Heart right ventricle (tissue), 16 donors: Measurements from ENCODE around the gene SCO1. TPM values are rescaled to one million over a fixed set of nuclear protein-coding genes. Genes with fewer than 3 reads are reported as not detected.
A peak's percentile ranks its signal among the peaks of the same experiment; 100 is the strongest.

Source experiments
- ATAC-seq, 8 donors: fragments of 200-7000 bp; cut with Tn5 transposase; one replicate each; pipeline ENCODE4 v1.9.1; 2020; ENCODE audit warnings: mild to moderate bottlenecking in 8 of 8, moderate library complexity in 8 of 8, moderate number of reproducible peaks in 1 of 8
- DNase-seq, 2 donors: peaks; one replicate each; pipeline ENCODE4 v3.0.0-alpha.2; 2020
- H3K27ac ChIP-seq, 10 donors: fragments of 200-600 bp; sonication (generic) in 2 of 10; one replicate each; pipeline versions ENCODE4 v1.5.0 to v1.8.0; 2020 to 2022; ENCODE audit warnings: mild to moderate bottlenecking in 3 of 10
- H3K27me3 ChIP-seq, 7 donors: fragments of 200-600 bp; one replicate each; pipeline ENCODE4 v1.8.0; 2021 to 2022; ENCODE audit warnings: mild to moderate bottlenecking in 2 of 7
- H3K36me3 ChIP-seq, 9 donors: fragments of 200-600 bp; sonication (generic) in 1 of 9; one replicate each; pipeline versions ENCODE4 v1.5.0 to v1.8.0; 2020 to 2022; ENCODE audit warnings: mild to moderate bottlenecking in 2 of 9
- H3K4me1 ChIP-seq, 9 donors: fragments of 200-600 bp; sonication (generic) in 1 of 9; one replicate each; pipeline versions ENCODE4 v1.5.0 to v1.8.0; 2020 to 2022; ENCODE audit warnings: mild to moderate bottlenecking in 4 of 9
- H3K4me3 ChIP-seq, 10 donors: fragments of 200-600 bp; sonication (generic) in 2 of 10; one replicate each; pipeline versions ENCODE4 v1.5.0 to v1.8.0; 2020 to 2022; ENCODE audit warnings: mild to moderate bottlenecking in 7 of 10, moderate library complexity in 2 of 10
- H3K9me3 ChIP-seq, 11 donors: fragments of 200-600 bp in 10 of 11; sonication (generic) in 2 of 11; one replicate each; pipeline versions ENCODE4 v1.5.0 to v1.8.0; 2013 to 2022; ENCODE audit warnings: mild to moderate bottlenecking in 2 of 11, control low read depth in 1 of 11, moderate library complexity in 1 of 11
- CTCF ChIP-seq, 9 donors: fragments of 200-600 bp; sonication (generic) in 2 of 9; IDR thresholded peaks; one replicate each; pipeline versions ENCODE4 v1.5.0 to v1.8.0; 2021 to 2022; ENCODE audit warnings: antibody characterized with exemption in 9 of 9, mild to moderate bottlenecking in 5 of 9, moderate library complexity in 1 of 9
- WGBS, 2 donors: extraction: QIAGEN DNeasy Blood & Tissue Kit; methylation state at CpG; one replicate each; pipeline ENCODE4 v1.1.7; 2013; ENCODE audit warnings: inconsistent platforms in 1 of 2; 5-methylcytosine and 5-hydroxymethylcytosine counted together
- intact Hi-C, 10 donors: fragments of 100-400 bp; cut with DNase I; formaldehyde crosslinking; loops; one replicate each; pipeline versions ENCODE4 v1.11.1 to v1.14.2; 2022
- polyA plus RNA-seq, 2 donors: library from polyadenylated mRNA; stranded (reverse); fragments of 200-250 nt; gene quantifications; one replicate each; pipeline ENCODE4 v1.2.3, GENCODE V29; 2013
- total RNA-seq, 10 donors: library from RNA; stranded (reverse); fragmentation: NEBNext Ultra II Directional in 3 of 10; extraction: Animal tissue kit (Norgen Biotek cat#: 25700) in 3 of 10; gene quantifications; one replicate each; pipeline versions ENCODE4 v1.2.1 to v1.2.4, GENCODE V29; 2021 to 2023
- donor health status: Arrhythmogenic right ventricular cardiomyopathy.
- donor health status: ischemic (EF 13 %, LVEDD 7.1; RV severe dilation, severe dysfunction).
- donor health status: healthy with polysubstance abuse.
- donor health status: DM: no; HTN: yes; CAD: no.
- donor health status: DM: no; HTN: no; CAD: no.
- donor health status: ischemic (EF 25% LVEDD 6.9; RV normal size, moderate dysfunction).
- donor health status: ischemic (EF 25% LVEDD 5.7; RV mildly dilated, moderate dysfunction).
- donor health status: healthy.
- donor health status: DM: yes; HTN: yes; CAD: no.
- donor health status: Ischemic cardiomyopathy.
- donor health status: ischemic (EF 35%, LVEDD 5.7; RV mildly dilated, moderate dysfunction).
- donor health status: nonischemic (EF 11% LVEDD 7.7; RV severe dilation, severe dysfunction).
- donor health status: DM: yes; HTN: yes; CAD: no.
- donor health status: PGD.
- donor health status: ischemic (EF 29% LVEDD 5.4; RV normal size, mild dysfunction).
- donor health status: nonischemic (EF 23%, LVEDD 6.1; RV moderate dilation, normal function).

SCO1 gene
- total and polyA plus RNA-seq, 12 donors, result 4.5 to 43.4 (median 35.7) TPM

GRCh38 chr17:10646392-10646990 is 50.8 kb downstream of the SCO1 start:
- H3K27me3 ChIP-seq, result no peaks in the 10 kb centered on the region
- peak; percentile 41 to 75 (median 65) for ATAC-seq
- no peak overlapping the region for H3K4me3 ChIP-seq
- 43 to 44% methylated on average over 8 of the region's 8 CpGs for WGBS, 2 donors
- DNase-seq, result peak; percentile 55 to 69
- intact Hi-C loops, result loop anchor here in 8 of 10 donors (1.0 to 5.0 kb wide), 4 partner anchors 196 to 201 kb away; no protein-coding TSS in a partner anchor
- TF ChIP-seq CTCF (IDR thresholded peaks at IDR 0.05), result peak; percentile 71 to 87 (median 84)
- H3K36me3 ChIP-seq, result peaks cover 0 to 30% (median 6%) of the 10 kb centered on the region in 9 donors
- H3K4me1 ChIP-seq, result peaks cover 0 to 4% (median 0%) of the 10 kb centered on the region in 9 donors
- no peak overlapping the region for H3K27ac ChIP-seq
- no peaks in the 10 kb centered on the region for H3K9me3 ChIP-seq

- intact Hi-C loops, result no loop called here
- ATAC-seq, result no peak
- peaks cover 0 to 64% (median 10%) of the 10 kb centered on the region in 9 donors for H3K36me3 ChIP-seq
These were observed 56.9 kb downstream of the SCO1 start for GRCh38 chr17:10640475-10640874.

GRCh38 chr17:10638151-10638550 is 59.2 kb downstream of the SCO1 start:
- Histone ChIP-seq H3K27ac (no peak overlapping the region), H3K27me3 (no peaks in the 10 kb centered on the region), H3K4me1 (no peaks in the 10 kb centered on the region), H3K4me3 (no peak overlapping the region), H3K9me3 (no peaks in the 10 kb centered on the region), H3K36me3 (peaks cover 0 to 73% (median 10%) of the 10 kb centered on the region in 9 donors)
- no peak for ATAC-seq
- no peak for DNase-seq
- WGBS, 2 donors, result 89 to 94% methylated on average over 25 of the region's 25 CpGs
- TF ChIP-seq CTCF (IDR thresholded peaks at IDR 0.05), result no peak
- intact Hi-C loops, result no loop called here

More at GRCh38 chr17:10640475-10640874, 56.9 kb downstream of the SCO1 start:
- TF ChIP-seq CTCF (IDR thresholded peaks at IDR 0.05), result no peak
- H3K27ac ChIP-seq, result no peak overlapping the region
- H3K4me1 ChIP-seq, result no peaks in the 10 kb centered on the region
- H3K9me3 ChIP-seq, result no peaks in the 10 kb centered on the region
- no peaks in the 10 kb centered on the region for H3K27me3 ChIP-seq
- WGBS, 2 donors, result 42 to 64% methylated on average over 3 of the region's 3 CpGs
- no peak overlapping the region for H3K4me3 ChIP-seq
- no peak for DNase-seq

- Histone ChIP-seq H3K9me3 (no peaks in the 10 kb centered on the region), H3K4me1 (no peaks in the 10 kb centered on the region), H3K4me3 (no peak overlapping the region), H3K36me3 (peaks cover 0 to 49% (median 2%) of the 10 kb centered on the region in 9 donors), H3K27ac (no peak overlapping the region), H3K27me3 (no peaks in the 10 kb centered on the region)
- 89 to 92% methylated on average over 14 of the region's 14 CpGs for WGBS, 2 donors
- DNase-seq (no peak), ATAC-seq (no peak)
- intact Hi-C loops, result no loop called here
- TF ChIP-seq CTCF (IDR thresholded peaks at IDR 0.05), result no peak
These were observed 62.0 kb downstream of the SCO1 start for GRCh38 chr17:10635290-10635689.
